HG03571 (cell line): Measurements from ENCODE around the gene LIME1.
"Not testable (repeated sequence)": the region's sequence is repeated elsewhere in the genome, so short reads cannot be mapped to it uniquely, and the experiment has no call there.

Source experiments
- ATAC-seq: cut with Tn5 transposase; IDR thresholded peaks from one replicate; pipeline ENCODE4 v1.9.1; 2021; ENCODE audit not compliant: unreplicated experiment

The LIME1 gene

GRCh38 chr20:63771046-63771707 is 34.7 kb downstream of the LIME1 start:
- no peak for ATAC-seq

GRCh38 chr20:63772781-63773518 is 36.5 kb downstream of the LIME1 start:
- ATAC-seq, result no peak

GRCh38 chr20:63773571-63774241 is 37.2 kb downstream of the LIME1 start:
- no peak for ATAC-seq

GRCh38 chr20:63774306-63774705 is 37.8 kb downstream of the LIME1 start:
- no peak for ATAC-seq

- no peak for ATAC-seq
Observed at GRCh38 chr20:63775096-63775978, 38.9 kb downstream of the LIME1 start.

GRCh38 chr20:63776875-63777274 is 40.4 kb downstream of the LIME1 start:
- ATAC-seq, result not testable (repeated sequence)

GRCh38 chr20:63777614-63778013 is 41.1 kb downstream of the LIME1 start:
- no peak for ATAC-seq

GRCh38 chr20:63778034-63778752 is 41.7 kb downstream of the LIME1 start:
- no peak for ATAC-seq

GRCh38 chr20:63778857-63779256 is 42.4 kb downstream of the LIME1 start:
- ATAC-seq, result no peak

GRCh38 chr20:63781181-63781580 is 44.7 kb downstream of the LIME1 start:
- no peak for ATAC-seq

GRCh38 chr20:63782051-63782471 is 45.6 kb downstream of the LIME1 start:
- no peak for ATAC-seq

- no peak for ATAC-seq
Observed at GRCh38 chr20:63782521-63782971, 46.1 kb downstream of the LIME1 start.

- no peak for ATAC-seq
Observed at GRCh38 chr20:63783970-63784369, 47.5 kb downstream of the LIME1 start.

GRCh38 chr20:63785691-63786131 is 49.2 kb downstream of the LIME1 start:
- ATAC-seq, result no peak

- no peak for ATAC-seq
Observed at GRCh38 chr20:63787302-63787701, 50.8 kb downstream of the LIME1 start.

- no peak for ATAC-seq
Observed at GRCh38 chr20:63787749-63788148, 51.3 kb downstream of the LIME1 start.
